HG02610 (cell line): Measurements from ENCODE around the gene PLD1.

Experiments used
- ATAC-seq: cut with Tn5 transposase; IDR thresholded peaks from one replicate; pipeline ENCODE4 v1.9.1; 2021; ENCODE audit warnings: mild to moderate bottlenecking, moderate library complexity; ENCODE audit not compliant: unreplicated experiment

Gene PLD1

GRCh38 chr3:171678971-171679492 is 131.3 kb downstream of the PLD1 start:
- ATAC-seq, result no peak

- no peak for ATAC-seq
Observed at GRCh38 chr3:171677706-171678105, 132.6 kb downstream of the PLD1 start.

- no peak for ATAC-seq
Observed at GRCh38 chr3:171676601-171677175, 133.6 kb downstream of the PLD1 start.

- no peak for ATAC-seq
Observed at GRCh38 chr3:171673951-171674350, 136.3 kb downstream of the PLD1 start.

- ATAC-seq, result no peak
Observed at GRCh38 chr3:171672538-171672937, 137.7 kb downstream of the PLD1 start.

- ATAC-seq, result no peak
Observed at GRCh38 chr3:171672124-171672523, 138.2 kb downstream of the PLD1 start.

- no peak for ATAC-seq
Observed at GRCh38 chr3:171671709-171672108, 138.6 kb downstream of the PLD1 start.

GRCh38 chr3:171666516-171666915 is 143.8 kb downstream of the PLD1 start:
- no peak for ATAC-seq

GRCh38 chr3:171663805-171664204 is 146.5 kb downstream of the PLD1 start:
- ATAC-seq, result no peak

- ATAC-seq, result no peak
Observed at GRCh38 chr3:171661484-171661883, 148.8 kb downstream of the PLD1 start.

- no peak for ATAC-seq
Observed at GRCh38 chr3:171660188-171660587, 150.1 kb downstream of the PLD1 start.

- no peak for ATAC-seq
Observed at GRCh38 chr3:171658841-171659240, 151.4 kb downstream of the PLD1 start.

GRCh38 chr3:171654809-171655208 is 155.5 kb downstream of the PLD1 start:
- ATAC-seq, result no peak

- no peak for ATAC-seq
Observed at GRCh38 chr3:171654326-171654725, 156.0 kb downstream of the PLD1 start.

GRCh38 chr3:171653701-171654100 is 156.6 kb downstream of the PLD1 start:
- ATAC-seq, result no peak

GRCh38 chr3:171652932-171653331 is 157.4 kb downstream of the PLD1 start:
- ATAC-seq, result no peak

GRCh38 chr3:171649911-171650592 is 160.2 kb downstream of the PLD1 start:
- no peak for ATAC-seq

GRCh38 chr3:171649267-171649666 is 161.0 kb downstream of the PLD1 start:
- ATAC-seq, result no peak

- ATAC-seq, result peak; percentile 59
Observed at GRCh38 chr3:171648069-171648468, 162.2 kb downstream of the PLD1 start.

- ATAC-seq, result no peak
Observed at GRCh38 chr3:171646357-171647133, 163.7 kb downstream of the PLD1 start.

- ATAC-seq, result no peak
Observed at GRCh38 chr3:171644681-171645080, 165.6 kb downstream of the PLD1 start.

GRCh38 chr3:171643681-171644080 is 166.6 kb downstream of the PLD1 start:
- ATAC-seq, result no peak
